Left lung (tissue), 10 donors: ENCODE measurements around the gene FBXL2. TPM values are rescaled to one million over a fixed set of nuclear protein-coding genes. Genes with fewer than 3 reads are reported as not detected.

Experiments used
- ATAC-seq: fragments of 200-7000 bp; cut with Tn5 transposase; one replicate; pipeline ENCODE4 v1.9.1; 2020; ENCODE audit warnings: moderate library complexity
- DNase-seq, 4 donors: peaks; one replicate each; pipeline ENCODE4 v3.0.0-alpha.2; 2013 to 2020
- H3K27ac ChIP-seq, 2 donors: fragments of 200-600 bp; sonication (generic) in 1 of 2; one replicate each; pipeline versions ENCODE4 v1.5.0 to v1.8.0; 2020 to 2021
- H3K27me3 ChIP-seq, 2 donors: fragments of 200-600 bp; sonication (generic) in 1 of 2; one replicate each; pipeline versions ENCODE4 v1.5.0 to v1.8.0; 2020 to 2021
- H3K36me3 ChIP-seq, 2 donors: fragments of 200-600 bp; sonication (generic) in 1 of 2; one replicate each; pipeline versions ENCODE4 v1.5.0 to v1.8.0; 2020 to 2021
- H3K4me1 ChIP-seq, 2 donors: fragments of 200-600 bp; one replicate each; pipeline ENCODE4 v1.8.0; 2021
- H3K4me3 ChIP-seq, 2 donors: fragments of 200-600 bp; sonication (generic) in 1 of 2; one replicate each; pipeline versions ENCODE4 v1.5.0 to v1.8.0; 2020 to 2021; ENCODE audit warnings: mild to moderate bottlenecking in 1 of 2
- H3K9me3 ChIP-seq, 2 donors: fragments of 200-600 bp; sonication (generic) in 1 of 2; one replicate each; pipeline versions ENCODE4 v1.5.0 to v1.8.0; 2020 to 2021
- CTCF ChIP-seq, 2 donors: fragments of 200-600 bp; sonication (generic) in 1 of 2; IDR thresholded peaks; one replicate each; pipeline versions ENCODE4 v1.5.0 to v1.8.0; 2021; ENCODE audit warnings: antibody characterized with exemption in 2 of 2
- intact Hi-C, 2 donors: fragments of 100-400 bp; cut with DNase I; formaldehyde crosslinking; loops; one replicate each; pipeline versions ENCODE4 v1.11.2 to v1.14.2; 2022
- polyA plus RNA-seq, 6 donors: library from polyadenylated mRNA; unstranded; fragments of 120-200 nt; gene quantifications; one replicate each; pipeline ENCODE4 v1.2.1, GENCODE V29; 2013; ENCODE audit not compliant: insufficient read length in 6 of 6
- total RNA-seq, 2 donors: library from RNA; stranded (reverse); fragmentation: NEBNext Ultra II Directional; extraction: Animal tissue kit (Norgen Biotek cat#: 25700); gene quantifications; one replicate each; pipeline ENCODE4 v1.2.1, GENCODE V29; 2021
- donor health status: DM: no; HTN: yes; CAD: no.
- donor health status: DM: no; HTN: no; CAD: no.

The FBXL2 gene
- total and polyA plus RNA-seq, 8 donors = 7.5 to 35.7 (median 29.9) TPM

GRCh38 chr3:33433843-33434242 lies 156.6 kb downstream of the FBXL2 start:
- H3K4me3 ChIP-seq = no peak overlapping the region
- H3K4me1 ChIP-seq = peaks cover 21 to 100% of the 10 kb centered on the region in 2 donors
- intact Hi-C loops = no loop called here
- H3K27me3 ChIP-seq = no peaks in the 10 kb centered on the region
- no peaks in the 10 kb centered on the region for H3K36me3 ChIP-seq
- TF ChIP-seq CTCF (IDR thresholded peaks at IDR 0.05) = no peak
- no peak for ATAC-seq
- no peaks in the 10 kb centered on the region for H3K9me3 ChIP-seq
- no peak for DNase-seq
- no peak overlapping the region for H3K27ac ChIP-seq

Other genes starting within 250 kb of the FBXL2 start
- 10 to 100 TPM; 90.1 to 93.4 TPM for gene GLB1, start 180.3 kb upstream of the FBXL2 start, total RNA-seq
- gene GLB1, start 180.3 kb upstream of the FBXL2 start, polyA plus RNA-seq = 10 to 100 TPM; 64.3 to 76.2 (median 71.0) TPM
- gene TMPPE, start 180.3 kb upstream of the FBXL2 start, total RNA-seq = 10 to 100 TPM; 14.4 to 18.7 TPM
- 1 to 10 TPM; 2.0 to 2.4 (median 2.1) TPM for gene TMPPE, start 180.3 kb upstream of the FBXL2 start, polyA plus RNA-seq
- gene CRTAP, start 163.4 kb upstream of the FBXL2 start, total RNA-seq = 100 to 1,000 TPM; 228 to 238 TPM
- gene CRTAP, start 163.4 kb upstream of the FBXL2 start, polyA plus RNA-seq = 100 to 1,000 TPM; 229 to 248 (median 243) TPM
- gene SUSD5, start 58.6 kb upstream of the FBXL2 start, total RNA-seq = 1 to 10 TPM; 1.3 to 1.8 TPM
- 1 to 10 TPM; 2.8 to 4.3 (median 3.4) TPM for gene SUSD5, start 58.6 kb upstream of the FBXL2 start, polyA plus RNA-seq
- gene UBP1, start 163.0 kb downstream of the FBXL2 start, total RNA-seq = 10 to 100 TPM; 60.9 to 66.4 TPM
- gene UBP1, start 163.0 kb downstream of the FBXL2 start, polyA plus RNA-seq = 100 to 1,000 TPM; 116 to 135 (median 129) TPM